GM19240 (cell line): Measurements from ENCODE around the gene LUZP2.

Source experiments
- DNase-seq: peaks from one replicate; pipeline ENCODE4 v3.0.0; 2011; ENCODE audit warnings: low spot score; ENCODE audit not compliant: insufficient read length

LUZP2 gene

DNA sequence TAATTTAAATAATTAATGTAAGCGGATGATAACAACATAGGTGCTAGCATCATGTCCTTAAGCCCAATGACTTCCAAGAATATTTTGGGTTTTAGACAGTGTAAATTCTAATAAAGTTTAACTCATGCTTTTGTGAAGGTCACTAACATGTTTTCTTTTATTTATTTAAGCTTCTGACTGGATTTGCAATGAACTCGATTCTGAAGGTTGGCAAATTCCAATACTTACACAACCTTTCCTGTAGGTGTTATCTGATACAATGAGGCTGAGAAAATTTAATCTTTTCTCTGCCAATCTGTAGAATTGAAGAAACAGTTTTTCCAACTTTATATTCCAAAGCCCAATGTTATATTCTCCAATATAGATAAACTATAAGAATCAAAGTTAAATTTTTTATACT lies 311.3 kb downstream of the LUZP2 start:
- DNase-seq, result no peak

DNA sequence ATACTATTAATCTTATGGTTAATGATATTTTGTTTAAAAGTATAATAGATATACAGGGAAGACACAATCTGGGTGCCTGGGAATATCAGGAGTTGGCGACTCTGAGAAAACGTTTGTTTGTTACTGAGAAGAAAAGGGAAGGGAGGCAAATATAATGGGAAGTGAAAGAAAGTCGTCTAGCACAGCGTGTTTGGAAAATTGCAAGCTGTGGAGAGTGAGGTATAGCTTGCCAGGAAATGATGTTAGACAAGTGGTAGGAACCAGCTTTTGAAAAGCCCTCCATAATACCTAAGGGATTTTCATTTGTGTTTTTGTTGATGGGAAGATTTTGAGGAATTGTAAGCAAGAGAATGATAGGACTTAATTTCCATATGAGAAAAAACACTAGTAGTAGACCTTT lies 322.2 kb downstream of the LUZP2 start:
- no peak for DNase-seq

DNA sequence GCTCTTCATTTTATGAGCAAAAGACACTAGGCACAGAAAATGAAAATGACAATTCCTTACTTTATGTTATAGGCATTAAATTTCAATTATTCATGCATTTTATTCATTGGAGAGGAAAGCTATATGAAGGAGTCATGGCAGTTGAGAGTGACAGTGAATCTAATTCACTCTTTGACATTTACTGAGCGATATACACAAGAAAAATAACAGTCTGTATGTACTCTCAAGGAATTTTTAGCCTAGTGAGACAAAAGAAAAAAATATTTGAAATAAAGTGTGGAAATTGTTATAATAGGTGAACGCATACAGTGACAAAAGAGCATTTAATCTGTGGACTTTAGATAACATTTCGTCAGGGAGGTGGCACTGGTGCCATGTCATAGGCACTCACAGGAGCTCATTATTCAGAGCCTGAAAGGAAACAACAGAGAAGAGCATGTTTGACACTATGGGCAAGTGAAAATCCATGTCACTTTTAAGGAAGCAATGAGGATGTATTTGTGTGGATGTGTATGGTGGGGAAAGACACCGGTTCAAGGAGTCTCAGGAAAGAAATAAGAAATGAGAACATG lies 323.1 kb downstream of the LUZP2 start:
- DNase-seq, result no peak

DNA sequence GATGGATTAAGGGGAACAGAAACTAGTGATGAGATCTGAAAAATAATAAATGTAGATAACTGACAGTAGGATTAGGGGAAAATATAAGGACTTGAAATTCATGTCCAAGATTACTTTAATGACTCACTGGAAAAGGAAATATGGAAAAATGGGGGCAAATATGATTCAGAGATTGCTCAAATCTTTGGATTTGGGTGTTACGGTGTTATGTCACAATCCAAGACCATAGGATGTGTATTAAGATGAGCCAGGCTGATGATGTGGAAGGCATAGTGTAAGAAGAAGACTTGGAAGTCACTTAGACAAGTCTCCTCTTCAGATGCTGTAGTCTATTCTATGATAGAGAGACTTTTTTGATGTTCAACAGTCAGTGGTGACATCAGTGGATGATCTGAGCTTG lies 323.7 kb downstream of the LUZP2 start:
- DNase-seq, result no peak

DNA sequence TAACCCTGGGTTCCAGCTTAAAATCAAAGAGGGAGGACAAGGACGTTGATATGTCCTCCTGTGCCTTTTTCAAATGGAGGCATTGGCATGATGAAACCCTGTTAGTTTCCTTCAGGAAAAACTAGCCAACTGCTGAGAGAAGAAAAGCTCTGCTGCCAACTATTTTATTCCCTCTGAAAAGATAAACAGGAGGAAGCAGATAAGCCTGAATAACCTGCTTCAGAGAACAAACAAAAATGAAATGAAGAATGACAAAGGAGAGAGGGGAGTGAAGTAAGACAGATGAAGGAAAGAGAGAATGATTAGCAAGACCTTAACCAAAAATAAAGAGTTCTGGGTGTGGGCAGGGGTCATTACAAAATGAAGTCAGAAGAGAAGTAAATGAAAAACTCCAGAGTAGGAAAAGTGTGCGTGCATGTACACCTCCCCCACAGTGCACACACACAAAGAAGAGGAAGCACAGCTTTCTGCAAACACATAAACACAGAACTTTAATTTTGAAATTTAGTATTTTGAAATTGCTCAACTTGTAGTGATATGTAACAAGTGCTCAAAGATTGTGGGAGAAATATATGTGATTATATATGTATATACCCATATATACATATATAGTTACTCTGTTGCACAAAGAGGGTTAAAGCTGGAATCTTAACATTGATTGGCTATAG lies 332.2 kb downstream of the LUZP2 start:
- no peak for DNase-seq

DNA sequence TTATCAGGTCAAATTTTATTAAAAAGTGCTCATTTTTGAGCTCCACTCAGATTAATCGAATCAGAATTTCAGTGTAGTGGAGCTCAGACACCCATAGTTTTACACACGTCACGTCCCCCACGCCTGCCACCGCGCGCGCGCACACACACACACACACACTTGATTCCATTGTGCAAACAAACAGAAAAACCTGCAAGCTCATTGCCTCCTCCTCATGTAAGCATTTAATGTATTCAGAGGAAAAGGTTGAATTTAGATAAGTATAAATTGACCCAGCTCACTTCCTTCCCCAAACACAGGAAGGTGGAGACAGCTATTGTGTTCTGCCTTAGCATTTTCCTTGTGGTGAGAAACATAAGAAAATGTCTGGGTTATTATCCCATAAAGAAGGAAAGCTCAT lies 336.7 kb downstream of the LUZP2 start:
- DNase-seq, result no peak

DNA sequence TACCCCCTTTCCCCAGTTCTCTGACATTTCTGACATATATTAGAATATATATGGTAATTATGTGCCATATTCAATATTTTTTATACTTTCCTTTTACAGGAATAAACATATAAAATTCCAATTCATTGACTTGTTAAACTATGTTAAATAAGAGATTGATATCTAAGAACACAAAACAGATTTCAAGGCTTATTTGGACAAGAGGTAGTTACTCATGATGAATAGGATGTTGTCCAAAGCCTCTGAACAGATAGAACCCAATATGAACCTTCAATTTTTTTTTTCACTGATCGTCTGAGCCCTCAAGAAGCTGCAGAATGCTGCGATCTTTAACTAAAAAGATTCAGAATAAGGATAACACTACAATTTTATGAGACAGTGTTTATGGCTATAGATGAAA lies 340.3 kb downstream of the LUZP2 start:
- no peak for DNase-seq

DNA sequence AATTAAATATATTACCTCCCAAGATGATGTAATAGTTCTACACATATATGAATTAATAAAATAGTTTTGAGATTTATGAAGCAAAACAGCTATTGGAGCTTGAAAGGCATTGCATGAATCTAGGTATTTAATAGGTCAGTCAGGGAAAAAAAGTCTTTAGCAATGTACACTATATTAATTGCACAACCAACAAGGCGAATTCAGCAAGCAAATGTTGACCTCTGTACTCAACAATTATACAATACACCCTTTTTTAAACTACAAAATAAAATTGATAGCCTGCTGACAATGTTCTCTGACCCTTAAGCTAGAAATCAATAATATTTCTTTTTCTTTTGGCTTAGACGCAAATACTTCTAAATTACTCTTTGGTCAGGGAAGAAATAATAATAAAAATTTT lies 345.5 kb downstream of the LUZP2 start:
- no peak for DNase-seq

DNA sequence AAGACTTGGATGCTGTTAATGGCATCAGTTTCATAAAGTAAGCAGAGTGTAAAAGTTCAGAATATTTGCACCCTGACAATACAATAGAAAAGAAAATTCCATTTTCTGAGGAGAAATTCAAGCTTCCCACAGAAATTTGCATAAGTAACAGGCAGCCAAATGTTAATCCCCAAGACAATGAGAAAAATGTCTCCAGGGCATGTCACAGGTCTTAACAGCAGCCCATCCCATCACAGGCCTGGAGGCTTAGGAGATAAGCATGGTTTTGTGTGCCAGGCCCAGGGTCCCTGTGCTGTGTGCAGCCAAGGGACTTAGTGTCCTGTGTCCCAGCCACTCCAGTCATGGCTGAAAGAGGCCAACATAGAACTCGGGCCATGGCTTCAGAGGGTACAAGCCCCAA lies 347.6 kb downstream of the LUZP2 start:
- no peak for DNase-seq

DNA sequence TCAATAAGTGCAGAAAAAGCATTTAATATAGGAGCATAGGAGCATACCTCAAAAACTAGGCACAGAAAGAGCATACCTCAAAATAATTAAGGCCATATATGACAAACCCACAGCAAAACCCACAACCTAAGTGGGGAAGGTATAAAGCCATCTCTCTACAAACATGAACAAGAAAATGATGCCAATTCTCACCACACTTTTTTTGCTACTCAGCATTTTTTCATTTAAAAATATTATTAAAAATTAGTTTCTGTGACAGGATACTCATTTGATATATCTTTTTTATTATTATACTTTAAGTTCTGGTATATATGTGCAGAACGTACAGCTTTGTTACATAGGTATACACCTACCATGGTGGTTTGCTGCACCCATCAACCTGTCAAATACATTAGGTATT lies 352.0 kb downstream of the LUZP2 start:
- DNase-seq, result no peak

DNA sequence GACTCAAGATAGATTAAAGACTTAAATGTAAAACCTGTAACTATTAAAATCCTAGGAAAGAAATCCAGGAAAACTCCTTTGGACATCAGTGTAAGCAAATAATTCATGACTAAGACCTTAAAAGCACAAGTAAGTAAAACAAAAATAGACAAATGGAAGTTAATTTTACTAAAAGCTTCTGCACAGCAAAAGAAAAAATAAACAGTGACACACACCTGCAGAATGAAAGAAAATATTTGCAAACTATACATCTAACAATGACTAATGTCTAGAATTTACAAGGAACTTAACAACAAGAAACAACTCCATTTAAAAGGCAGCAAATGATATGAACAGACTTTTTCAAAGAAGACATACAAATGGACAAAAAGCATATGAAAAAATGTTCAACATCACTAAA lies 359.1 kb downstream of the LUZP2 start:
- DNase-seq, result no peak

DNA sequence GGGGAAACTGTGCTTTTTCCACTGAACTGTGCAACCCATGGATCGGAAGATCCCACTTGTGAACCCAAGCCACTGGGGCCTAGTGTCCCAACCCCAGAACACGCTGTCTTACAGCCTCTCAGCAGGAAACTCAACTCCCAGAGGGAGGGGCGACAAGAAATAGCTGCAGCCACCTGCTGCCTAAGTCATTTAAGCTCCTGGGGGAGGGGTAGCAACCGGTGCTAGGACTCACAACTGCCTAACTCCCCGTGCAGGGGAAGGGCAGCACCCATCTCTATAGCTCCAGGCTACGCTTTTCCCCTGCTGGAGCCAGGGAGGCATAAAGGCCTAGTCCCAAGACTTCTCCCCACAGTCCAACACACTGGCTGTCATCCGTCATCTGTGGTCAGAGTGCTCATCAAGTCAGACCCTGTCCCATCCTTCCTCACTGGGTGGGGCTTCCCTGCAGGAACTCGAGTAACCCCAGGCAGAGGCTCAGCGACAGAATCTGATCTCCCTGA lies 363.0 kb downstream of the LUZP2 start:
- DNase-seq, result no peak

DNA sequence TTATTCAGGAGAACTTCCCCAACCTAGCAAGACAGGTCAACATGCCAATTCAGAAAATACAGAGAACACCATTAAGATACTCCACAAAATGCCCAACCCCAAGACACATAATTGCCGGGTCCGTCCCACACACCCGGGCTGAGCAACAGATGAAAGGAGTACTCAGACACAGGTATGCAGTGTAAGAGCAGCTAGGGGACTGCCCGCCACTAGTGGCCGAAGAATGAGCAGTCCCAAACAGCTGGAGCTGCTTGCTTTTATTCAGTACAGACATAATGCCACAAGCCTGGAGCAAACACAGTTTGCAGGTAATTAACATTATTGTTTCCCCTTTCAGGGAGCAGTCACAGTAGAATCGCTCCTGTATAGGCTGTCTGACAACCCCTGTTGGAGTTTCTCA lies 364.6 kb downstream of the LUZP2 start:
- no peak for DNase-seq

DNA sequence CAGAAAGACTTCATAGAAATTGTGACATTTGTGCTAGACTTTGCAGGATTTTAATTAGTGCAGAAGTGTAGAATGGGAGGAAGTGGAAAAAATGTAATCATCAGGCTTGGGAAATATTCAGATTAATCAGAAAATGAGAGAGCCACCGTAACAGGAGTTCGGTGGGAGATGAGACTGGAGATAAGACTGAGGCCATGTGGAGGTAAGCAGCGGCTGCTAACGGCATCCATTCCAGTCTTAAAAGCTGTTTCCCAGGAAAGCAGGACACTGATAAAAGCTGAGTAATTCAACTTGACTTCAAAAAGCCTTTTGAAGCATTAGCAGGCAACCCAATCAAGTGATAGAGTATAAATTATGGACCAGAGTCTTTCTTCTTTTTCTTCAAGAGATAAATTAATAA lies 369.9 kb downstream of the LUZP2 start:
- no peak for DNase-seq

DNA sequence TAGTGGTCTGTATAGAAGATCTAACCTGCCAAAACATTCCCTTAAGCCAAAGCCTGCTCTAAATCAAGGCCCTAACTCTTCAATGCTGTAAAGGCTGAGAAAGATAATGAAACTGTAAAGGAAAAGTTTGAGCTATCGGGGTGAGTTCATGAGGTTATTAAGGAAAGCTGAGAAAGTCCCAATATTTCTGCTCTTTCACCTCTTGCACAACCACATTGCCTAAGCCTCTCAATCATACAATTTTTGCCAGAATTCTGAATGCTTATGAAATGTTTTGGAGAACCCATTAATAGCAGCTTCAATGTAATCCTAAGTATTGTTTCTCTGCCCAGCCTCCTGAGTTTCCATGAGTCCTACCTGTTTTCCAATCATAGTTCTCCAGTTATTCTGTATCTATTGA lies 373.2 kb downstream of the LUZP2 start:
- no peak for DNase-seq

DNA sequence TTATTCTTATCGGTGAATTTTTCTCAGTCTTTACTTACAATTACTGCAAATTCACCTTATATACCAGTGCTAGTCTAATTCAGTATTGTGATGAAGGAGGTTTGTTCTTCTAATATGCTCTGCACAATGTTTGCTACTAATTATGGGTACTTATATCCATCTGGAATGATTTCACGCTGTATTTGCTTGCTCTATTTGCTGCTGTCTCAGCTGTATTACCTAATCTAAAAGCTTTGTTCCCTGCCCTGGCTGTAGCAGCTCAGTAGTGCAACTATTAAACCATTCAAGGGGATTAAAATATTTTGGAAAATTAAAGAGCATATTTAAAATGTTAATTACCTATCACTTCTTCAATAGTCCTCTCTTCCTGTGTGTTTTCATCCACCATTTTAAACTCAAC lies 375.3 kb downstream of the LUZP2 start:
- DNase-seq, result no peak

DNA sequence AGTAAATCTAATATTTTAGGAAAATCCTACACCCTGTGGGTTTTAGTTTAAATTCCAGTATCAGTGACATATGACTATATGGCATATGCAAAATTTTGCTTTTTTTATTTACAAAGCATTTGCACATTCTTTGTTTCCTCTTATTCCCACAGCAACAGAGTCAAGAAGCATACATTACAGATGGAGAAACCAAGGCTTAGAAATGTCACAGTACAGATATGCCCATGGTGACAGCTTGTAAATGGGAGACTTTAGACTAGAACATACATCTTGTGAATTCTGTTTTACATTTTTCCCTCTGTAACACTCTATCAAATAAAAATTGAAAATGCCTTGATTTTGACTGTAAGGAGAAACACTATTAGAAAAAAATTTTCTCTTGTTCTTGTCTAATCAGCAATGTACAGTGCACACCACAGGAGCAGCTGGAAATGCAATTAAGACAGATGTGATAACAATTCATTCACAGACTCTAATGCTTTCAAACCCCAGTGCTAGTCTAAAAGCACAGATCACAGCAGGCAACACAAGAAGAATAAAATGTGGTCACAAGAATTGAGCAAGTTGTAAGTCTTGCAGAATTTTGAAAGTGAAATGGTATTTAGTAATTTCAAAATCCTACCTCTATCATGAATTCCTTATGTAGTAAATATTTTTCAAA lies 375.9 kb downstream of the LUZP2 start:
- no peak for DNase-seq

DNA sequence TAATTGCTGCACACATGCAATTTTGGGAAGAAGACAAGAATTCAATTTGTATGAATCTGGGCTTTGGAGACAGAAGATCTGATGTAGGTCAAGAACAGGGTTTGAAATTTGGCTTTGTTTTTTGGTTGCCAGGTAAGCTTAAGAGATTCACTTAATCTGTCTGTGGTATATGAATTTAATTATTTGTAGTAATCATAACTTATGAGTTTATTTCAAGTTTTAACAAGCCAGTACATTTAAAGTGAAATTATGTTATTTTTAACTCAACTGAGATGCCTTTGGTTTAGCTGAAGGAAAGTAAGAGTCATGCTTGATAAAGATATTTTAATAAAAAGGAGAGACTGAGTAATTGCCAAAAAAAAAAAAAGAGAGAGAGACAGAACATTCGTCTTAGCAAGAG lies 384.1 kb downstream of the LUZP2 start:
- DNase-seq, result no peak

DNA sequence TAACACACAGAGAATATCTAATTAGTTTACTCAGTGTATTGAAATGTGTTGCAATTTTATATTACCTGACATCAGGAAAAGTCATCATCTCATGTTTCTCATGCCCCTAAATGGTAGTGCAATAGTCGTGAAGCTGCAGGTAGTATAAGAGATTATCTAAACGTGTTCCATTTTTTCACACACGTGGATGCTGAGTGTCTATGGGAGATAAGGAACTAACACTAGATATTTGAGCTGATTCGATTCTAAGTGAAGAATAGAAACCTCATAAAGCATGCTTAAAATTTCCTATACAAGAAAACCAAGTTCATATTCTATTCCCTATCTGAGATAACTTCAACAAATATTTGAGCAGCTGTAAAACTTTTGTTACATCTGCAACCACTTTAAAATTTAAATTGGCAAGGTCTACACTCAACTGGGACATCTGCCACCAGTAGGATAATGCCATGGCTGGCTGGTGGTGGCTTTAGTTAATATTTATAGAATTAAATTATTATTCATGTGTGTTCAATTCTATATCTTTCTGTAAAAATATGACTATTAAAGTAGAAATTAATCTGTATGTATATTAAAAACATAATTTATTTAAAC lies 388.8 kb downstream of the LUZP2 start:
- DNase-seq, result no peak

DNA sequence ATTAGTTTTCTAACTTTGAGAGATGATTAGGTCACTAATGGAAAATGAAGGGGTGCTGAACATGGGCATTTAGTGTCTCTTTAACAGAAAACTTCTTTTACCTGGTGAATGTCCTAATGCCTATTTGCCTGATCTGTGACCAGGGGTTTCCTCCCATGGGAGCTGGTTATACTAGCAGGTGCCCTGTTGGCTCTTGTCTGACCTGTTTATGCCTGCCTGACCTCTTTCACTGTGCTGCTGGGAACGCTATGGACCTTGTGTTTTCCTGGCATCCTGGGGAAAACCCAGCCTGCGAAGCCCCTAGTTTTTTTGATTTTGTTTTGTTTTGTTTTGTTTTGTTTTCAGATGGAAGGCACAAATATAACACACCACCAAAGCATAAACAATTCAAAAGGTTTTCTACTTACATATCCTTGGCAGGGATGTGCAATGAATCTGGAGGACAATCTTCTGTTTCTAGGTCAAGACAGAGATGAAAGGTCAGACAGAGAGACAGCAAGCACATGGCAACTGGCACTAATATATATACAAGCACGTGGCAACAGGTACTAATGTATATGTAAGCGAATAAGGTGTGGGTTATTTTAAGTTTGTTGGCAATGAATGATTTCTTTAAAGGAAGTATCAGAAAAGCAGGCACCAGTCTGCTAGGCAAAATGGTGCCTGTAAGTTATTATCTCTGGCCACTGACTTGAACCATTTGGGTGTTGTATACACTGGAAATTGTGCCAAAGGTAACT lies 390.2 kb downstream of the LUZP2 start:
- no peak for DNase-seq

DNA sequence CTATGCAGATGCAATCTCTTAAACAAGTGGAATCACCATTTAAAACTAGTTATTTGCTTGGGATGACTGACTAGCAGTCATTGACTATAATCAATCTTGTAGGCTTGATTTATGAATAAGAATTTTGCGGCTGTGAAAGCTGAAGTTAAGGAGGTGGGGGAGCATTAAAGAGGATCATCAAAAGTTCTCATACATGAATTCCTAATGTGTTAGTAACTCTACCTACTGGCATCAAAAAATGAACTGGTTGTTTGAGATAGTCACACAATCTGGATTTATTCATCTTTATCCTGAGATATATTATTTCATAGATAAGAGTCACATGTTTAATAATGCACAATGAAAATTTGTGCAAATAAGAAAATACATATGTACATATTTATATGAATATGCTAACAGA lies 393.6 kb downstream of the LUZP2 start:
- DNase-seq, result no peak
